ENCODE data around the gene PPM1J.
"Not testable (repeated sequence)": the region's sequence is repeated elsewhere in the genome, so short reads cannot be mapped to it uniquely, and the experiment has no call there.

PPM1J gene

GRCh38 chr1:112744009-112744578, 29.0 kb upstream of the PPM1J start:
- H3K27ac ChIP-seq, result no peak overlapping the region
- TF ChIP-seq ZFX (IDR thresholded peaks at IDR 0.05) (no peak), CTCF (conservative IDR thresholded peaks at IDR 0.05) (no peak)

- no peak for TF ChIP-seq ZFX (IDR thresholded peaks at IDR 0.05)
- no peak for TF ChIP-seq CTCF (conservative IDR thresholded peaks at IDR 0.05)
- H3K27ac ChIP-seq, result no peak overlapping the region
Measured at GRCh38 chr1:112743174-112744008, 28.3 kb upstream of the PPM1J start.

- H3K27ac ChIP-seq, result no peak overlapping the region
- TF ChIP-seq CTCF (conservative IDR thresholded peaks at IDR 0.05) (no peak; the same call in 1 of the 2 replicates), ZFX (IDR thresholded peaks at IDR 0.05) (no peak)
Measured at GRCh38 chr1:112737573-112737972, 22.4 kb upstream of the PPM1J start.

- no peak overlapping the region for H3K27ac ChIP-seq
- TF ChIP-seq CTCF (conservative IDR thresholded peaks at IDR 0.05) (no peak), ZFX (IDR thresholded peaks at IDR 0.05) (no peak)
Measured at GRCh38 chr1:112735752-112736151, 20.6 kb upstream of the PPM1J start.

GRCh38 chr1:112731451-112731850, 16.3 kb upstream of the PPM1J start:
- no peak overlapping the region for H3K27ac ChIP-seq
- TF ChIP-seq CTCF (conservative IDR thresholded peaks at IDR 0.05) (no peak), ZFX (IDR thresholded peaks at IDR 0.05) (no peak)

GRCh38 chr1:112729909-112730308, 14.8 kb upstream of the PPM1J start:
- no peak overlapping the region for H3K27ac ChIP-seq
- no peak for TF ChIP-seq ZFX (IDR thresholded peaks at IDR 0.05)
- TF ChIP-seq CTCF (conservative IDR thresholded peaks at IDR 0.05), result no peak

- H3K27ac ChIP-seq, result not testable (repeated sequence)
Measured at GRCh38 chr1:112729011-112729410, 13.9 kb upstream of the PPM1J start.

- not testable (repeated sequence) for H3K27ac ChIP-seq
Measured at GRCh38 chr1:112728306-112728971, 13.3 kb upstream of the PPM1J start.
